Measurements from ENCODE around the gene GRM5.

DNA sequence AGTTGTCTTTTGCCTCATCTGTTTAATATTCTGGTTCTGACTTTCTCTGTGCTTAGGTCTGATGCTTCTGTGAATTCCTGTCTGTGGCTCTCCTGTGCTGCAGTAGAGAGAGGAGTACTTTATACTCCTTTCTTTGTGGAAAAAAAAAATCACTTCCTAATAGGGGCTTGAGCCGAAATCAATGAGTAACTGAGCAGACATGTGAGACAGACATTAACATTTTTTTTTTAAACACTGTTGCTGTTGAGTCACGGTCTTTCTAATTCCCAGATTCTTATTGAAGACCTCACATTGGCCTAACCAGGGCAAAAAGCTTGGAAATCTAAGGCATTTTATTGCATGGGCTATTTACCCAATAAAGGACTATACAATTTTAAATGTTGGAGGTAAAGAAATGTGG is 86.1 kb downstream of the GRM5 start:
- TF ChIP-seq, protein P1, sequence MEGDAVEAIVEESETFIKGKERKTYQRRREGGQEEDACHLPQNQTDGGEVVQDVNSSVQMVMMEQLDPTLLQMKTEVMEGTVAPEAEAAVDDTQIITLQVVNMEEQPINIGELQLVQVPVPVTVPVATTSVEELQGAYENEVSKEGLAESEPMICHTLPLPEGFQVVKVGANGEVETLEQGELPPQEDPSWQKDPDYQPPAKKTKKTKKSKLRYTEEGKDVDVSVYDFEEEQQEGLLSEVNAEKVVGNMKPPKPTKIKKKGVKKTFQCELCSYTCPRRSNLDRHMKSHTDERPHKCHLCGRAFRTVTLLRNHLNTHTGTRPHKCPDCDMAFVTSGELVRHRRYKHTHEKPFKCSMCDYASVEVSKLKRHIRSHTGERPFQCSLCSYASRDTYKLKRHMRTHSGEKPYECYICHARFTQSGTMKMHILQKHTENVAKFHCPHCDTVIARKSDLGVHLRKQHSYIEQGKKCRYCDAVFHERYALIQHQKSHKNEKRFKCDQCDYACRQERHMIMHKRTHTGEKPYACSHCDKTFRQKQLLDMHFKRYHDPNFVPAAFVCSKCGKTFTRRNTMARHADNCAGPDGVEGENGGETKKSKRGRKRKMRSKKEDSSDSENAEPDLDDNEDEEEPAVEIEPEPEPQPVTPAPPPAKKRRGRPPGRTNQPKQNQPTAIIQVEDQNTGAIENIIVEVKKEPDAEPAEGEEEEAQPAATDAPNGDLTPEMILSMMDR (IDR thresholded peaks at IDR 0.05), result no peak
- TF ChIP-seq ZFX (IDR thresholded peaks at IDR 0.05; ENCODE audit: borderline replicate concordance), result no peak
